LNCaP clone FGC (cell line): ENCODE data around the gene COMTD1.
"Not testable (repeated sequence)": the region's sequence is repeated elsewhere in the genome, so short reads cannot be mapped to it uniquely, and the experiment has no call there.

Source experiments
- DNase-seq: peaks from one replicate; pipeline ENCODE4 v3.0.0-alpha.2; 2011; ENCODE audit warnings: low read depth
- H3K4me3 ChIP-seq: 2 replicates; pipeline ENCODE4 v1.5.1; 2011; ENCODE audit warnings: mild to moderate bottlenecking, low read depth, low read length, control low read depth
- TF ChIP-seq, protein P1 (sequence below): IDR thresholded peaks from 2 replicates; pipeline ENCODE4 v1.5.1; 2012; ENCODE audit warnings: mild to moderate bottlenecking; ENCODE audit not compliant: control insufficient read depth, insufficient read depth; ENCODE audit errors: extremely low read depth

The COMTD1 gene

DNA sequence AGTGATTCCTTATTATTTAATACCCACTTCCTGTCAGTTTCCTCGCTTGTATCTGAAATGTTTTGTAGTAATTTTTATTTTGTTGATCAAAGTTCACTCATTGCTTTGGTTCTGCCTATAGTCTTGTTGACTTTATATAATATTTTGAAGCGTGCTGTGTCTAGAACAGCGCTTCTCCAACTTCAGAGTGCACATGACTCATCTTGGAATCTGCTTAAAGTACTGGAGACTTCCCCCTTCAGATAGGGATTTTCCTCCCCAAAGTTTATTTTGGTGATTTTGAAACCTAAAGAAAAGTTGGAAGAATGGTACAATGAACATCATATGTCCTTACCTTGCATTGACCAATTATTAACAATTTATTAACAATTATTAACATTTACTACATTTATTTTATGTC, 5.8 kb downstream of the COMTD1 start:
- TF ChIP-seq, protein P1, sequence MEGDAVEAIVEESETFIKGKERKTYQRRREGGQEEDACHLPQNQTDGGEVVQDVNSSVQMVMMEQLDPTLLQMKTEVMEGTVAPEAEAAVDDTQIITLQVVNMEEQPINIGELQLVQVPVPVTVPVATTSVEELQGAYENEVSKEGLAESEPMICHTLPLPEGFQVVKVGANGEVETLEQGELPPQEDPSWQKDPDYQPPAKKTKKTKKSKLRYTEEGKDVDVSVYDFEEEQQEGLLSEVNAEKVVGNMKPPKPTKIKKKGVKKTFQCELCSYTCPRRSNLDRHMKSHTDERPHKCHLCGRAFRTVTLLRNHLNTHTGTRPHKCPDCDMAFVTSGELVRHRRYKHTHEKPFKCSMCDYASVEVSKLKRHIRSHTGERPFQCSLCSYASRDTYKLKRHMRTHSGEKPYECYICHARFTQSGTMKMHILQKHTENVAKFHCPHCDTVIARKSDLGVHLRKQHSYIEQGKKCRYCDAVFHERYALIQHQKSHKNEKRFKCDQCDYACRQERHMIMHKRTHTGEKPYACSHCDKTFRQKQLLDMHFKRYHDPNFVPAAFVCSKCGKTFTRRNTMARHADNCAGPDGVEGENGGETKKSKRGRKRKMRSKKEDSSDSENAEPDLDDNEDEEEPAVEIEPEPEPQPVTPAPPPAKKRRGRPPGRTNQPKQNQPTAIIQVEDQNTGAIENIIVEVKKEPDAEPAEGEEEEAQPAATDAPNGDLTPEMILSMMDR: no peak
- H3K4me3 ChIP-seq: no peak overlapping the region
- DNase-seq: no peak

DNA sequence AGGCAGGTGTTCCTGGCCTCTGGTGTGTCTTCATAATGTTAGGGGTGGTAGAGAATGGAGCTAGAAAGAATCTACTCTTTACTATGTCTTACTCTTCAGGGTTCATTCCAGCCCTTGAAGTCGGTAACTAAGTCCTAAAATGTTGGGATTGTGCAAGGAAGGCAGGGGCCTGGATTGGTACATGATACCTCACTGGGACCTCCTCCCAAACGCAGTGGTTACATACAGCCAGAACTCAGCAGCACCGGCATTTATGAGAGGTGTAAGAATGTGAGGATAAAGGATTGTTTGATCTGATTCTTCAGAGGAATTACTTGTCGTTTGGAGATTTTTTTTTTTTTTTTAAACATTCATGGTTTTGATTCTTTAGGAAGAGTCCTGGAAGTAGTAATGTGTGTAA, 6.9 kb downstream of the COMTD1 start:
- DNase-seq: no peak
- no peak overlapping the region for H3K4me3 ChIP-seq
- TF ChIP-seq, protein P1: no peak

DNA sequence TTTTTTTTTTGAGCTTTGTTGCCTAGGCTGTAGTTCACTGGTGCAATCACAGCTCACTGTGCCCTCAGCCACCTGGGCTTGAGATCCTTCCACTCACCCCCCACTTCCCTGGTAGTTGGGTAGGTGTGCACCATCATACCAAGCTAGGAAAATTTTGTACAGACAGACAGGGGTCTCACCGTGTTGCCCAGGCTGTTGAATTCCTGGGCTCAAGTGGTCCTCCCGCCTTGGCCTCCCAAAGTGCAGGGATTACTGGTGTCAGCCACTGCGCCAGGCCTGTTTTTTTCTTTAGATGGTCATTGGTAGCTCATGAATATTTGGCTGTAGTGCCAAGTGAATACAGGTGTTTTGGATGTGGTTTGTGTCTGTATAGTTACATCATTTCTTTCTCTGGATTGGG, 7.5 kb downstream of the COMTD1 start:
- TF ChIP-seq, protein P1: no peak
- H3K4me3 ChIP-seq: no peak overlapping the region
- no peak for DNase-seq

DNA sequence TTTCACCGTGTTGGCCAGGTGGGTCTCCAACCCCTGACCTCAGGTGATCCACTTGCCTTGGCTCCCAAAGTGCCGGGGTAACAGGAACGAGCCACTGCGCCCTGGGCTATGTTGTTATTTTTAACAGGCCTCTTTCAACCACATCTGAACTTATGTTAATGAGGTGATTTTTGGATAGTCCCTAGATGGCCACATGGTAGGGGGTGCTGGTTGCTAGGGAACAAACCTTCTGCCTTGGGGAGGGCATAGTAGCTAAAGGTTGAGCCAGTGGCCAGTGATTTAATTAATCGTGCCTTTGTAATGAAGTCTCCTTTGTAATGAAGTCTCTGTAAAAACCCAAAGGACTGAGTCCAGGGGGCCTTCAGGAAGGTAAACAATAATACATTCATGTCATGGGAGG, 9.1 kb downstream of the COMTD1 start:
- no peak overlapping the region for H3K4me3 ChIP-seq
- DNase-seq: no peak
- TF ChIP-seq, protein P1: no peak

DNA sequence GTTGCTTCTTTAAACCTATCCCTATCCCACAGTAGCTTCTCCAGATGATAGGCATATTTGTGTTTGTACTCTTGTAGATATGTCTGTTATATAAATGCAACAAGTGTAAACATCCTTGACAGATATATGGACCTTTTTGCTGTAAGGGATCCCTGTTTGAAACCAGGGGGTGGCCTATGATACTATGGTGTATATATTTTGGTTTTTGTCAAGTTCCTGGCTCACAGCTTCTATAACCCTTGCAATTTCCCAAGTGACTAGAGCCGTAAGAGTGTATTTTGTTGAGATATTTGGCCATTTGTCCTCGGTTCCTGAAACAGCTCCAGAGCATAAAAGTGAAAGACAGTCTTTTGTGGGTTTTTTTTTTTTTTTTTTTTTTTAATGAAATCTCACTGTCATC, 9.7 kb downstream of the COMTD1 start:
- TF ChIP-seq, protein P1: no peak
- no peak overlapping the region for H3K4me3 ChIP-seq
- no peak for DNase-seq

DNA sequence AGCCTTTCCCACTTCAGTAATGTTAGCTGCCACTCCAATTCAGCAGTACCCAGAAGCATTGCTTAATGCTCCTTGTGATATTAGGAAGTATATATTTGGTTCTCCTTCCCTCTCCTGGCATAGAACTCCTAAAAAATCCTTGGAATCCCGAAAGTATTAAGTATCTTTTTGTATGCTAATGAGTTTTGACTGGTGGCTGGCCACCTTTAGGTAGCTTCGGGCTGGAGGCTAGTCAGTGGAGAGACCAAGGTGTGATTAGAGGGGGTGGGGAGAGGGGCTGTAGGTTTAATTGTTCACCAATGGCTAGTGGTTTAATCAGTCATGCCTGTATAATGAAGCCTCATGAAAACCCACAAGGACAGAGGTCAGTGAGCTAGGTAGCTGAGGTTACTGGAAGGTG, 12.2 kb downstream of the COMTD1 start:
- no peak overlapping the region for H3K4me3 ChIP-seq
- no peak for DNase-seq
- TF ChIP-seq, protein P1: no peak

DNA sequence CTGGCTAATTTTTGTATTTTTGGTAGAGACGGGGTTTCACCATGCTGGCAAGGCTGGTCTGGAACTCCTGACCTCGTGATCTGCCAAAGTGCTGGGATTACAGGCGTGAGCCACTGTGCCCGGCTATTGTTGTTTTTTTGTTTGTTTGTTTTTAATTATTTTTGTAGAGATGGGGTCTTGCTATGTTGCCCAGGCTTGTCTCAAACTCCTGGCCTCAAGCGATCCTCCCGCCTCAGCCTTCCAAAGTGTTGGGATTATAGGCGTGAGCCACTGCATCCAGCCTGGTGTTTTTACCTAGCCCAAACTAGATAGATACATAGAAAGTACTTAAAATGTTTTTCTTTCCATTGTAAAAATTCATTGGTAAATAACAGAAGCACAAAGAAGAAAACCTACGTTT, 14.3 kb downstream of the COMTD1 start:
- DNase-seq, H3K4me3 ChIP-seq: not testable (repeated sequence)

DNA sequence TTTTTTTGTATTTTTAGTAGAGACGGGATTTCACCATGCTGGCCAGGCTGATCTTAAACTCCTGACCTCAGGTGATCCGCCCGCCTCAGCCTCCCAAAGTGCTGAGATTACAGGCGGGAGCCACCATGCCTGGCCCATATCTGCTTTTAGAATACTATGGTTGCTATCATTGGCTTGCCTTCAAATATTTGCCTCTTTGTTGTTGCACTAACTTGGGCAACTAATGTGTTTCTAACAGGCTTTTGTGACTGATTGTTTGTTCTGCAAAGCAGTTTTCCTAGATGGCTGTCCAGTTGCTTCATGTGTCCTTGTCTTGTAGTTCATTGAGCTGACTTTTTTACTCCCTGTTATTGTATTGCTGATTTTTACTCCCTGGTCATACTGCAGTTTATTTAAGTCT, 15.5 kb downstream of the COMTD1 start:
- TF ChIP-seq, protein P1: no peak

More for the DNA sequence above, 15.5 kb downstream of the COMTD1 start:
- H3K4me3 ChIP-seq: no peak overlapping the region
- DNase-seq: no peak
